ENCODE measurements around the gene FERMT3. TPM values are rescaled to one million over a fixed set of nuclear protein-coding genes. Genes with fewer than 3 reads are reported as not detected.
A peak's percentile ranks its signal among the peaks of the same experiment; 100 is the strongest.

FERMT3 gene
- total RNA-seq, 1 experiment from 2014 or later = 10.6 TPM

- no CpG with 5 or more reads among the region's 10 CpGs for WGBS (ENCODE audit: extremely low coverage, insufficient read length, low lambda C conversion rate)
- Histone ChIP-seq H3K23me2 (ENCODE audit: insufficient read length, low read depth, low read length, poor library complexity, severe bottlenecking) (peaks cover 4% of the 10 kb centered on the region), H3K14ac (ENCODE audit: insufficient read depth, low read length) (no peak overlapping the region), H2BK12ac (ENCODE audit: insufficient read length, low read depth, low read length) (no peak overlapping the region), H3K4me1 (ENCODE audit: insufficient read depth, low read length) (no peaks in the 10 kb centered on the region), H3K79me1 (ENCODE audit: insufficient read depth, low read depth, low read length, poor library complexity, severe bottlenecking) (no peaks in the 10 kb centered on the region), H3T11ph (ENCODE audit: low read length) (no peak overlapping the region), H2AK5ac (ENCODE audit: insufficient read length, low read length) (no peak overlapping the region), H4K91ac (ENCODE audit: insufficient read length, low read depth, low read length) (no peak overlapping the region), H3K4ac (ENCODE audit: low read depth, low read length) (no peak overlapping the region), H2BK20ac (ENCODE audit: low read depth, low read length, poor library complexity, severe bottlenecking) (no peak overlapping the region), H2AFZ (ENCODE audit: low read length) (no peak overlapping the region), H3K79me2 (ENCODE audit: insufficient read depth, low read length) (no peaks in the 10 kb centered on the region), H3K9me3 (ENCODE audit: control insufficient read depth, low read depth, low read length) (no peaks in the 10 kb centered on the region), H4K5ac (ENCODE audit: insufficient read length, low read depth, low read length) (no peak overlapping the region), H3K27ac (ENCODE audit: insufficient read length, low read depth, low read length) (no peak overlapping the region), H4K8ac (replicated peaks; ENCODE audit: insufficient read length, low read depth, low read length) (no peak overlapping the region), H3K9ac (ENCODE audit: extremely low read depth, insufficient read length, low read length) (no peak overlapping the region), H3K18ac (ENCODE audit: insufficient read length, low read depth, low read length) (no peak overlapping the region), H3K27me3 (ENCODE audit: insufficient read depth, low read length) (no peaks in the 10 kb centered on the region), H3K23ac (ENCODE audit: insufficient read length, low read depth, low read length) (no peak overlapping the region), H4K20me1 (ENCODE audit: control insufficient read depth, insufficient read depth, insufficient read length) (no peaks in the 10 kb centered on the region), H3K56ac (ENCODE audit: insufficient read length, low read depth, low read length) (no peak overlapping the region), H2BK15ac (ENCODE audit: low read depth, low read length) (no peak overlapping the region), H2BK5ac (ENCODE audit: insufficient read length, low read length) (no peak overlapping the region), H2BK120ac (ENCODE audit: low read depth, low read length, poor library complexity, severe bottlenecking) (no peak overlapping the region), H3K4me2 (ENCODE audit: insufficient read depth, insufficient read length, low read length) (no peak overlapping the region)
- H3K27ac Mint-ChIP-seq = peak overlapping the region in 2 of 3 experiments; percentile 44 to 49; a peak in 3 of 7 replicates
- H3K4me3 Mint-ChIP-seq = no peak overlapping the region; a peak in 1 of 5 replicates
- H3K4me1 Mint-ChIP-seq = peaks cover 11 to 21% of the 10 kb centered on the region in 2 experiments
- H3K27me3 Mint-ChIP-seq (ENCODE audit: low read depth) = no peaks in the 10 kb centered on the region
- peaks cover 36 to 80% (median 58%) of the 10 kb centered on the region in 3 experiments for H3K36me3 Mint-ChIP-seq (ENCODE audit: insufficient read depth in 1 of 3, low read depth in 3 of 3)
- DNase-seq = no peak
- no peaks in the 10 kb centered on the region for H3K9me3 Mint-ChIP-seq
- no peak for TF ChIP-seq CTCF (conservative IDR thresholded peaks at IDR 0.05)
Measured at GRCh38 chr11:64264371-64264852, 57.9 kb downstream of the FERMT3 start.
